GM21367 (cell line): ENCODE results near the gene MLIP.

Experiments used
- ATAC-seq: cut with Tn5 transposase; IDR thresholded peaks from one replicate; pipeline ENCODE4 v1.9.1; 2021; ENCODE audit not compliant: unreplicated experiment

The MLIP gene

GRCh38 chr6:54094786-54095185 is 16.5 kb upstream of the MLIP start:
- no peak for ATAC-seq

GRCh38 chr6:54095723-54096122 is 15.5 kb upstream of the MLIP start:
- no peak for ATAC-seq

GRCh38 chr6:54096811-54097210 is 14.4 kb upstream of the MLIP start:
- no peak for ATAC-seq

- no peak for ATAC-seq
Observed at GRCh38 chr6:54097753-54098152, 13.5 kb upstream of the MLIP start.

DNA sequence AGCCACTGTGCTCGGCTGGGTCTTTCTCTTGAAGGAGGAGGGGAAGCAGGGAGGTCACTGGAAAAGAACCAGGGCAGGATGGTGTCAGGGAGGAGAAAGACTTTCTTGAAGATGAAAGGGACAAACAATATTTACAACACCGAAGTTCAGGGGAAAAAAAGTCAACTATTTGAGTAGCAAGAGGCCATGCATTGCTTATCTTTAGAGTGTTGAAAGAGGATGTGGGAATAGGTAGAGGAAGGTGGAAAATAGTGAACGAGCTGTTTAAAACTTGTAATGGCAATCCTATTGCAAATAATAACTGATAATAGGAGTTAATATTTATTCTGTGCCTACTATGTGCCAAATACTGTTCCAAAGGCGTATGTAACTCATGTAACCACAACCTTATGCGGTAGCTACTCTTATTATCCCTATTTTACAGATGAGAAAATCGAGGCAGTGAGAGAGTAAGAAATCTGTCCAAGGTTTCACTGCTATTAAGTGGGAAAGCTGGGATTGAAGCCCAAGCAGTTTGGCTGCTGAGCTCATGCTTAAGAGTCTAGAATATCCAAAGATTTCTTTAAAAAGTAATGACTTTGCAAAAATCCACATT is 12.7 kb upstream of the MLIP start:
- no peak for ATAC-seq

GRCh38 chr6:54099225-54099624 is 12.0 kb upstream of the MLIP start:
- ATAC-seq = no peak

DNA sequence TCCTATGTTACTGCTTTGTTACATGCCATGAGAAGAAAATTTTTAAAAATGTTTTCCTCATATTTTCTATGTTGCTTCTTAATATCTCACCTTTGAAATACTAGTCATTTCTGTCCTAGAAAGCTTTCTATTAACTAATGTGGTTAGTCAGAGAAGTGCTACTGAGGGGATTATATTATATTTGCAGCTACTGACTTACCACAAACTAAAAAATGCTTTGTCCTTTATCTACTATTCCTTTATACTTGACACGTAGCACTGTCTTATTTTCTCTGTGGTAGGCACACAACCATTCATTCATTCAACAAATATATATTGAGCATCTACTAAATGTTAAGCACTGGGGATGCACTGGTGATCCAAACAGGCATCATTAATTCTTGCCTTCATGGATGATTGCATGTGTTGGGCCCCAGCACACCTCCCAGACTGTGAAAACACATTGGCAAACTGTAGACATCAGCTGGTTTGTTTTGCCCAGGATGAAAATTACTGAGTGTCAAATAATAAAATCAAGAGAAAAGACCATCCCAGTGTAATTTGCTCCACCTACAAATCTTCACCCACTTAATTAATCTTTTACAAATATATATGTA is 10.7 kb upstream of the MLIP start:
- ATAC-seq = no peak

DNA sequence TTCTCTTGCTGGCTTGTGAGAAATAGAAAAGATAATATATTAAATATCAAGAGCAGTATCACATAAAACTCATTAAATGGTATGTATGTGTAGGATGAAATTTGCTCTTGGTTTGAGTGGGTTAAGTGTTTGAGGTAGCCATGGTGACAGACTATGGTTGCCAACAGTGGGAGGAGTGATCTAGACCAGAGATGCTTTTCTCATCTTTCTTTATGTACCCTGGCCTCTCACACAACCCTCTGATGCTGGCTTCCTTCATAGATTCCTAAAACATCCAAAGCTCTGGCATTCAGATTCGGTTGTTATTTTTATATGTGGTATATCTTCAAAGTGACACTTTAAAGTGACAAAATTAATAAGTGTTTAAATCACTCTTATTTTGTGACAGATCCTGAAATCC is 9.0 kb upstream of the MLIP start:
- ATAC-seq = no peak

DNA sequence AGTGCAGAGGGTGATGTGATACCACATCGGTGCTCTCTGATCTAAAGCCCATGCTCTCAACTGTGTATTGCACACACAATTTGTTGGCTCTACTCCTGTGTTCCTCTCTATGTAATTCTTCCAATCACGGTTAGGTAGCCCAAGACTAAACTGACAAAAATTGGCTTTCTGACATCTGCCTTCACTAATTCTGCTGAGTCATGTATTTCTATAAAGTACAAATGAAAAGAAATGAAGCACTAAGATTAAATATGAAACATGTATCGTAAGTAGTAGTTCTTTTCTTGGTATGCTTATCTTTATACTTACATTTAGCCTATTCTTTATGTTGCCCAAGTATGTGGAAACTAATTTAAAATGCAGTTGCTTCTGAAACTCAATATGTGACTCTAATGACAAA is 7.7 kb upstream of the MLIP start:
- ATAC-seq = no peak

DNA sequence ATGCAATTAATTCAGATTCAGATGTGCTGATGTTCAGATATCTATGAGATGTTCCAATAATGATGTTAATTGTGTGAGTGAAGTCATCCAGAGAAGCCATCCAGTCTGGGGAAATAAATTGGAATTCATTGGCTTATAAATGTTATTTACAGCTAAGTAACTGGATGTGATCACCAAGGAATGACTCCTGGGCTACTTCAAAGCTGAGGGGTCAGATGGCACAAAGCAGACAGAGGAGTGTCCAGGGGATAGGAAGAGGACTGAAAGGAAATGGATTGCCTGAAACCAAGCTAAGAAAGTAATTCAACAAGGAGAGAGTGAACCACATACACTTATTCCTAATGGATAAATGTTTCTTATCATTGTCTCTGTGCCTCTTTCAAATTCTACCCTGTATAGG is 4.5 kb upstream of the MLIP start:
- ATAC-seq = no peak

DNA sequence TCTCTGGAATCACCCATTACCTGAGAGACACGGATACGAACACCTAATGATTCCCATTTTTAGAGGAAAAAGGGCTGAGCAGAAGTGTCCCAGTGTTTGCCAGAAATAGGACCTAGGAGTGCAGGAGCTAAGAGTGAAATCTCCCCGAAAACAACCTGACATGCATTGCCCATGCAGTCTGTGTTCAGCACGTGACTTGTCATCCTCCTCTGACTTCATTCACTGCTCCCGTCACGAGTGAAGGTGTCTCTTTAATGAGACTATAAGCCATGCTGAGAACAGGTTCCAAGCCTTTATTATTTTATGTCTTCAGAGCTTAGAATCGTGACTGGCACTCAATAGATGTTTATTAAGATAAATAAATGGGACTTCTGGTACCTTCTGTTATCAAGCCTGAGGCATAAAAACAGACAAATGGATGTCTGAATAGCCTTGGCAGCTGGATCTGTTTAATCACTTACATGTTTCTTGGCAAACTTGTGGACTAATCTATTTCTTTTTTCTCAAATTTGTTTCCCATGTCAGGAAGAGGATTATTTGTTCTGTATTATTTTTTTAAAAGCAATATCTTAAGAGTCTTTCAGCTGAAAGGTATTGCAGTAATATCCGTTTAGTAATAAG is 3.7 kb upstream of the MLIP start:
- no peak for ATAC-seq

DNA sequence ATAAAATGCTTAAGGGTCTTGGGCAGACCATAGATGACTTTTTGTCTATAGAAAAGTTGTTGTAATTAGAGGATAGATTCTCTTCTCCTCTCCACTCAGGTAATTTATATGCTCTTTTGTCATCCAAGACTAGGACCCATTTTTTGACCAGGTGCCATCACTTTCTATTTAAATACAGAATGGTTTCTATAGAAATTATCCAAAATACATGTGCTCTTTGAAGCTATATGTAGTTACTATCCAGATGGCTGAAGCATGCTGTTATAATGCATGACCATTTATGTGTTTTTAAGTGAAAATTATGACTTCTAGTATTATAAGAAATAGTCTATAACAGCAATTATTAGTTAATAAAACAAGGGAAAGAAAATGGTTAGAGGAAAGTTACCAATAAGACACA is 3.0 kb upstream of the MLIP start:
- no peak for ATAC-seq

DNA sequence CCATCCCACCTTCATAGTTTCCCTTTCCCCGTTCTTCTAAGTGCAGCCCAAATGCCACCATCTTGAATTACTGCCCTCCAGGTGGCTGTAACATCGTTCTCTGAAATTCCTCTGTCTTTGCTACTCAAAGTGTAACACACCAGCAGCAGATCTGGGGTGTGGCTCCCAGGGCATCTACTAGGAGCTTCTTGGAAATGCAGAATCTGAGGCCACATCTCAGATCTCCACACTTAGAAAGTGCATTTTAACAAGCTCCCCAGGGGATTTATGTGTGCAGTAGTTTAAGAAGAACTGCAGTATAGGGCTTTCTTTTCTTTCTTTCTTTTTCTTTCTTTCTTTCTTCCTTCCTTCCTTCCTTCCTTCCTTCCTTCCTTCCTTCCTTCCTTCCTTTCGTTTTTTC is 1.7 kb upstream of the MLIP start:
- ATAC-seq = no peak

GRCh38 chr6:54112151-54112650 is 958 bp downstream of the MLIP start:
- ATAC-seq = no peak

GRCh38 chr6:54114991-54115390 is 3.7 kb downstream of the MLIP start:
- no peak for ATAC-seq

DNA sequence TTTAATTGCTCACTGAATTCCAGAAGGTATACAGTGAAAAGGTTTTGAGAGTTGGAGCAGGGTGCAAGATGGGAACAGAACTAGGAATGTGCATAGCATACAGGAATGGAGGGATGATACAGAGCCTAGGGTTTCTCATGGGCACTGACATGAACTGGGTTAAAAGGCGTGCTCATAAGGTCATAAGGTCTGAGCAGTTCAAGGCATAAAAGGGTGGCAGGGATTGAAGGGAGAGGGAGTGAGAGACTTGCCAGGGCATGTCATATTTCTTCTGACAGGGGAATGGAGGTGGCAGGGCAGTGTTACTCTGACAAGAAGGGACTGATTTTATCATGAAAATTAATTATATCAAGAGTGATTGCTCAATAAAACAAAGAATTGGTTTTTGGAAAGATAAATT is 4.7 kb downstream of the MLIP start:
- ATAC-seq = no peak

DNA sequence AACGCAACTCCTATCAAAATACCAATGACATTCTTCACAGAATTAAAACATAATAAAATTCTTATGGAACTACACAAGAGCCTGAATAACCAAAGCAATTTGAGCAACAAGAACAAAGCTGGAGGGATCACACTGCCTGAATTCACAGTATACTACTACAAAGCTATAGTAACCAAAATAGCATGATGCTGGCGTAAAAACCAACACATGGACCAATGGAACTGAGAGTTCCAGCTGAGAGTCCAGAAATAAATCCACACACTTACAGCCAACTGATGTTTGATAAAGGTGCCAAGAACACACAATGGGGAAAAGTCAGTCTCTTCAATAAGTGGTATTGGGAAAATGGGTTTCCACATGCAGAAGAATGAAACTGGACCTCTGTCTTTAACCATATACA is 6.9 kb downstream of the MLIP start:
- ATAC-seq = no peak

DNA sequence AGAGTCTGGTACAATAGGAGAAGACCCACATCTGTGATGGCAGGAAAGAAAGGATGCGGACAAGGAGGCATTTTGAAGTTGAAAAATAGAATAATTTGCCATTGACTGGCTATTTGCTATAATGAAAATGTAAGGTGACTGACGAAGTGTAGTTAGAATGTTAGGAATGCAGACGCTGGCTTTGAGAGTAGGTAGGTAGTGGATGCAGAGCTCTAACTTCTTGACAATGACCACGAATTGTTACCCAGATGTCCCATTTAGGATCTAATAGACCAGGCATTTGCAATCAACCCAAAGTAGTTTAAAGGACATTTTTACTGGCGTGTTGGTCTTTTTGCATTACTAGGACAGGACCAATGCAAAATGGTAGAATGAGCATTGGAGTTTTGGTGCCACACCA is 14.2 kb downstream of the MLIP start:
- ATAC-seq = no peak

GRCh38 chr6:54130179-54130578 is 18.9 kb downstream of the MLIP start:
- no peak for ATAC-seq

GRCh38 chr6:54132587-54132986 is 21.3 kb downstream of the MLIP start:
- ATAC-seq = no peak

- no peak for ATAC-seq
Observed at GRCh38 chr6:54133186-54133585, 21.9 kb downstream of the MLIP start.

- no peak for ATAC-seq
Observed at GRCh38 chr6:54134935-54135334, 23.7 kb downstream of the MLIP start.
